Heart left ventricle (tissue), 16 donors: ENCODE data around the gene SYNM. TPM values are rescaled to one million over a fixed set of nuclear protein-coding genes. Genes with fewer than 3 reads are reported as not detected.

Source experiments
- ATAC-seq, 4 donors: fragments of 200-7000 bp; cut with Tn5 transposase; one replicate each; pipeline ENCODE4 v1.9.1; 2020 to 2022; ENCODE audit warnings: moderate library complexity in 4 of 4, mild to moderate bottlenecking in 3 of 4, moderate number of reproducible peaks in 1 of 4
- DNase-seq, 5 donors: peaks; one replicate each; pipeline ENCODE4 v3.0.0-alpha.2; 2020
- H3K27ac ChIP-seq, 12 donors: fragments of 200-600 bp; sonication (generic) in 4 of 12; one replicate each; pipeline versions ENCODE4 v1.5.0 to v1.8.0; 2016 to 2022; ENCODE audit warnings: mild to moderate bottlenecking in 2 of 12
- H3K27me3 ChIP-seq, 9 donors: fragments of 200-600 bp; sonication (generic) in 2 of 9; one replicate each; pipeline versions ENCODE4 v1.5.1 to v1.8.0; 2016 to 2022; ENCODE audit warnings: mild to moderate bottlenecking in 3 of 9
- H3K36me3 ChIP-seq, 9 donors: fragments of 200-600 bp; sonication (generic) in 2 of 9; one replicate each; pipeline versions ENCODE4 v1.5.0 to v1.8.0; 2018 to 2022; ENCODE audit warnings: mild to moderate bottlenecking in 2 of 9
- H3K4me1 ChIP-seq, 12 donors: fragments of 200-600 bp; sonication (generic) in 4 of 12; one replicate each; pipeline versions ENCODE4 v1.5.0 to v1.8.0; 2016 to 2022; ENCODE audit warnings: mild to moderate bottlenecking in 3 of 12
- H3K4me3 ChIP-seq, 12 donors: fragments of 200-600 bp; sonication (generic) in 4 of 12; one replicate each; pipeline versions ENCODE4 v1.5.0 to v1.8.0; 2017 to 2022; ENCODE audit warnings: mild to moderate bottlenecking in 9 of 12, moderate library complexity in 4 of 12
- H3K9me3 ChIP-seq, 12 donors: fragments of 200-600 bp; sonication (generic) in 4 of 12; one replicate each; pipeline versions ENCODE4 v1.5.0 to v1.8.0; 2016 to 2022; ENCODE audit warnings: mild to moderate bottlenecking in 1 of 12
- POLR2A ChIP-seq, 2 donors: fragments of 450-650 bp; IDR thresholded peaks; one replicate each; pipeline ENCODE4 v1.6.1; 2017; ENCODE audit warnings: antibody characterized with exemption in 2 of 2, mild to moderate bottlenecking in 2 of 2, moderate library complexity in 2 of 2
- WGBS, 4 donors: extraction: QIAGEN DNeasy Blood & Tissue Kit in 2 of 4; methylation state at CpG; one replicate each; pipeline versions ENCODE4 v1.1.5 to v1.1.7; 2013 to 2018; 5-methylcytosine and 5-hydroxymethylcytosine counted together
- intact Hi-C, 10 donors: fragments of 100-400 bp; cut with DNase I; formaldehyde crosslinking; loops; one replicate each; pipeline versions ENCODE4 v1.11.1 to v1.14.2; 2022
- polyA plus RNA-seq, 2 donors: library from polyadenylated mRNA; stranded (reverse); fragments of 200-250 nt; gene quantifications; one replicate each; pipeline ENCODE4 v1.2.3, GENCODE V29; 2013
- total RNA-seq, 9 donors: library from RNA; depleted of rRNA in 2 of 9; stranded (reverse); fragments of >200 nt in 2 of 9; fragmentation: NEBNext Ultra II Directional in 3 of 9; extraction: Animal tissue kit (Norgen Biotek cat#: 25700) in 3 of 9; gene quantifications; one replicate each; pipeline versions ENCODE4 v1.1.0 to v1.2.4, GENCODE V29; 2016 to 2023
- TF ChIP-seq, protein P1 (sequence below), 12 donors: fragments of 200-600 bp; sonication (generic) in 4 of 12; IDR thresholded peaks; one replicate each; pipeline versions ENCODE4 v1.5.0 to v1.8.0; 2018 to 2022; ENCODE audit warnings: antibody characterized with exemption in 12 of 12, mild to moderate bottlenecking in 5 of 12
- donor health status: ischemic (EF 13 %, LVEDD 7.1; RV severe dilation, severe dysfunction).
- donor health status: healthy with polysubstance abuse.
- donor health status: DM: no; HTN: yes; CAD: no.
- donor health status: DM: no; HTN: no; CAD: no.
- donor health status: ischemic (EF 25% LVEDD 6.9; RV normal size, moderate dysfunction).
- donor health status: ischemic (EF 25% LVEDD 5.7; RV mildly dilated, moderate dysfunction).
- donor health status: healthy.
- donor health status: DM: yes; HTN: yes; CAD: no.
- donor health status: ischemic (EF 35%, LVEDD 5.7; RV mildly dilated, moderate dysfunction).
- donor health status: nonischemic (EF 11% LVEDD 7.7; RV severe dilation, severe dysfunction).
- donor health status: DM: yes; HTN: yes; CAD: no.
- donor health status: PGD.
- donor health status: ischemic (EF 29% LVEDD 5.4; RV normal size, mild dysfunction).
- donor health status: nonischemic (EF 23%, LVEDD 6.1; RV moderate dilation, normal function).

Gene SYNM
- total and polyA plus RNA-seq, 11 donors = 113 to 455 (median 262) TPM

DNA sequence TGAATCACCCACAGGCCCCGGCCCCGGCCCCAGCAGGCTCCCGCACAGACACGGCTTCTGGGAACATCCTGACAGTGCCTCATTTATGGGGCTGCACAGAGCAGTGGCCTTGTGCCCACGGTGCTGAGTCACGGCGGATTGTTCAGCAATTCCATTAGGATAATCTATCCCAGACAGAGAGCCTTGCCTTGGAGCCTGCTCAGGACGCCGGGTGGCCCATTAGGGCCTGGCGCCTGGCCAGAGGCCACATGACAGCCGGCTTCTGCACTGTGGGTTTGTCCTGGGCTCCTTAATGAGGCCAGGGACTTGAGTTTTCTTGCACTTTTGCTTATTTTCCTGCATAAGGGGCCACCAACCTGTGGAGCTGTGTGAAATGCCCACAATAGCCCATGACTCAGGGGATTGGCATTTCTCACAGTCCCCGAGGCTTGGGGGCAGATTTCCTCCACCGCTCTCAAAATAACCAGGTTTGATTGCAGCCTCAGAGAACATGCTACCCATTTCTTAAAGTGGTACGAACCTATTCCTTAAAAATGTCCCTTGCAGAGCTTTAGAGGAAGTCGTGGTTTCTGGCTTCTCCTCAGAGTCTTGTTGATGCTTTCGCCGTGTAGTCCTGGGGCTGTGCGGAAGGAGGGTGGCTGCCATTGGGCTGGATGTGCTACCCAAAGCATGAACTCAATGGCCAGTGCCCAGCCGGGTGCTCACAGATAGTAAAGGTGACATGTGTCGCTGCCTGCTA lies 19.0 kb downstream of the SYNM start:
- peak; percentile 76 to 91 (median 89) for DNase-seq
- peak overlapping the region; percentile 89 to 99 (median 92) for H3K27ac ChIP-seq
- peak; percentile 86 to 89 (median 88) for ATAC-seq
- peaks cover 0 to 40% (median 10%) of the 10 kb centered on the region in 9 donors for H3K36me3 ChIP-seq
- H3K4me3 ChIP-seq = peak overlapping the region in 11 of 12 donors; percentile 4 to 51 (median 32)
- no peaks in the 10 kb centered on the region for H3K27me3 ChIP-seq
- peak in 1 of 2 donors; percentile 31 for TF ChIP-seq POLR2A (IDR thresholded peaks at IDR 0.05)
- TF ChIP-seq, protein P1, sequence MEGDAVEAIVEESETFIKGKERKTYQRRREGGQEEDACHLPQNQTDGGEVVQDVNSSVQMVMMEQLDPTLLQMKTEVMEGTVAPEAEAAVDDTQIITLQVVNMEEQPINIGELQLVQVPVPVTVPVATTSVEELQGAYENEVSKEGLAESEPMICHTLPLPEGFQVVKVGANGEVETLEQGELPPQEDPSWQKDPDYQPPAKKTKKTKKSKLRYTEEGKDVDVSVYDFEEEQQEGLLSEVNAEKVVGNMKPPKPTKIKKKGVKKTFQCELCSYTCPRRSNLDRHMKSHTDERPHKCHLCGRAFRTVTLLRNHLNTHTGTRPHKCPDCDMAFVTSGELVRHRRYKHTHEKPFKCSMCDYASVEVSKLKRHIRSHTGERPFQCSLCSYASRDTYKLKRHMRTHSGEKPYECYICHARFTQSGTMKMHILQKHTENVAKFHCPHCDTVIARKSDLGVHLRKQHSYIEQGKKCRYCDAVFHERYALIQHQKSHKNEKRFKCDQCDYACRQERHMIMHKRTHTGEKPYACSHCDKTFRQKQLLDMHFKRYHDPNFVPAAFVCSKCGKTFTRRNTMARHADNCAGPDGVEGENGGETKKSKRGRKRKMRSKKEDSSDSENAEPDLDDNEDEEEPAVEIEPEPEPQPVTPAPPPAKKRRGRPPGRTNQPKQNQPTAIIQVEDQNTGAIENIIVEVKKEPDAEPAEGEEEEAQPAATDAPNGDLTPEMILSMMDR (IDR thresholded peaks at IDR 0.05) = no peak
- no peaks in the 10 kb centered on the region for H3K9me3 ChIP-seq
- peaks cover 0 to 75% (median 42%) of the 10 kb centered on the region in 12 donors for H3K4me1 ChIP-seq
- 8 to 14% (median 10%) methylated on average over 20 of the region's 20 CpGs for WGBS, 4 donors
- intact Hi-C loops = no loop called here

DNA sequence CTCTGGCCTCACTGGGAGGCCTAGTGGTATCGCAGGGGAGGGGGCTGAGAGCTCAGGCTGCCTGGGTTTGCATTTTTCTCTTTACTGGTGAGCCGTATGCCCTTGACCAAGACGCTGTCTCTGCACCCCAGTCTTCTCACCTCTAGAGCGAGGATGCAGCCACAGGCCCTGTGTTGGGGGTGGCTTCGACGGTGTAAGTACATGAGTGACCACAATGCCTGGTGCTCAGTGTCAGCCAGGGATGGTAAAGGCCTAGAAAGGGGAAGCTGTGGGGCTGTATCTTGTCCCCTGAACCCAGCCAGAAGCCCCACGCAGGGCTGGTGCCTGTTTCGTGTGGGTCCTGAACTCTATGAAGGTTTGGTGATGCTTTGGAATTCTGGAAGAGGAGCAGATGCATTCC lies 19.8 kb downstream of the SYNM start:
- Histone ChIP-seq H3K27ac (peak overlapping the region; percentile 89 to 99 (median 92)), H3K36me3 (peaks cover 0 to 40% (median 9%) of the 10 kb centered on the region in 9 donors), H3K27me3 (no peaks in the 10 kb centered on the region), H3K4me1 (peaks cover 0 to 68% (median 42%) of the 10 kb centered on the region in 12 donors), H3K9me3 (no peaks in the 10 kb centered on the region), H3K4me3 (peak overlapping the region in 2 of 12 donors; percentile 35 to 51)
- intact Hi-C loops = no loop called here
- ATAC-seq (peak in 1 of 4 donors; percentile 6), DNase-seq (no peak)
- 72 to 80% (median 77%) methylated on average over 8 of the region's 8 CpGs for WGBS, 4 donors
- TF ChIP-seq, protein P1 (IDR thresholded peaks at IDR 0.05) = no peak
- no peak for TF ChIP-seq POLR2A (IDR thresholded peaks at IDR 0.05)

DNA sequence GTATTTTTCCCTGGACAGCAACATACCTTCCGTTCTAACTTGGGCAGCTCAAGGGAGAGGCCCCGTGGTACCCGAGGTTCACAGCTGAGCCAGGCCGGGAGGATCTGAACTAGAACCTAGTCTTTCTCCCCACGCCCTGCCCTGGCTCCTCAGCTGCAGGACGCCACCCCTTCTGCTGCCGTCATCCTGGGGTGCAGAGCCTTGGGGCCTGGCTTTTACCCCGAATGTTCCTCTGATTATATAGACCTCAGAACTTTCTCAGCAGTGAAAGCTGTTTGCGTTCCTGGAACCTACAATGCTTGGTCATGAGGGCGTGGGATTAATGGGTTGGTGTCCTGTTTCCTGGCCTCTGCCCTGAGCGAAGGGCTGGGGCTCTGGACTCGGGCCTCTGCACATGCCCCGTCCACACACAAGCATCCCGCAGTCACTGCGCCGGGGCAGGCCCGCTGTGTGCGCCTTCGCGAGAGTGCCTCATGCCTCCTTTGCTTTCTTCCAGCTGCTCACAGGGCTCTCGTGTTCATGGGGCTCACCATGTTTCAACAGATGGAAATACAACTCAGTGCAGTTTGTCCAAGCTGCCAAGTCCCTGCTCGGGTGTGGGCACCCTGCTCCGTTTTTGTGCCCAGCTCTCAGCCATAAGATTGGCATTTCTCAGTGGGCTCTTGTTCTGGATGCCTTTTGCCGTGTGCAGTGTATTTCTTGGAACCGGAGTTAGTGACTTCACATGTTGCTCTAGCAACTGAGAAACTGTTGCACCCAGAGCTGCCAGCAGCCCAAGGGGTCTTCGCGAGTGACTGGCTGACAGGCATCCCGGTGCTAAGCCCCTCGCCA lies 20.4 kb downstream of the SYNM start:
- no peak for TF ChIP-seq POLR2A (IDR thresholded peaks at IDR 0.05)
- TF ChIP-seq, protein P1 (IDR thresholded peaks at IDR 0.05) = no peak
- intact Hi-C loops = no loop called here
- Histone ChIP-seq H3K4me1 (peaks cover 0 to 66% (median 42%) of the 10 kb centered on the region in 12 donors), H3K27ac (peak overlapping the region; percentile 89 to 99 (median 92)), H3K4me3 (no peak overlapping the region), H3K27me3 (no peaks in the 10 kb centered on the region), H3K36me3 (peaks cover 0 to 40% (median 14%) of the 10 kb centered on the region in 9 donors), H3K9me3 (no peaks in the 10 kb centered on the region)
- DNase-seq (no peak), ATAC-seq (peak in 3 of 4 donors; percentile 1 to 4 (median 2))
- WGBS, 4 donors = 63 to 79% (median 66%) methylated on average over 28 to 29 of the region's 29 CpGs

DNA sequence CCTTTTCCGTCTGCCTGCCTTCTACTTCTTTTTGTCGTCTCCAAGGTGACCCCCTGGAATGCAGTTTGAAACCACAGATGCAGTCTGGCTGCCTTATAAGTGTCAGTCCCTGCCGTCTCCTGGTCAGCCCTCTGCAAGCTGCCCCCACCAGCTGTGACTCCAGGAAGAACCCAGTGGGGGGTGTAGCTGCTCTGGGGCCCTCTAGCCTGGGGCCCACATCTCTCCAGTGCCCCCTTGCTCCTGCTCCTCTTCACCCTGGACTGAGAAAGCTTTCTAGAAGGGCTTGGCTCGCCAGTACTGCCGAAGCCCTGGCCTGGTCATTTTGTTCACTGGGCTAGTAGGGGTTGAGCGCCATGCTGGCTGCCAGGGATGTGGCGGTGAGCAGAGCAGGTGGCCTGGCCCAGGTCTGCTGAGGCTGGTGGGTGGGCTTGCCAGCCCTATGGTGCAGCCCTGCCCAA lies 21.3 kb downstream of the SYNM start:
- WGBS, 4 donors = 61 to 86% (median 75%) methylated on average over 7 of the region's 7 CpGs

More for the DNA sequence above, 21.3 kb downstream of the SYNM start:
- Histone ChIP-seq H3K4me3 (no peak overlapping the region), H3K27me3 (no peaks in the 10 kb centered on the region), H3K9me3 (no peaks in the 10 kb centered on the region), H3K36me3 (peaks cover 0 to 48% (median 20%) of the 10 kb centered on the region in 9 donors), H3K27ac (peak overlapping the region in 11 of 12 donors; percentile 52 to 99 (median 92)), H3K4me1 (peaks cover 0 to 65% (median 41%) of the 10 kb centered on the region in 12 donors)
- intact Hi-C loops = no loop called here
- ATAC-seq (no peak), DNase-seq (no peak)
- no peak for TF ChIP-seq POLR2A (IDR thresholded peaks at IDR 0.05)
- TF ChIP-seq, protein P1 (IDR thresholded peaks at IDR 0.05) = no peak
